Mesenchymal stem cell (in vitro differentiated cells and primary cell): Measurements from ENCODE around the gene DPP10.

Source experiments
- DNase-seq: peaks from one replicate; pipeline ENCODE4 v3.0.0-alpha.2; 2013
- H2AFZ ChIP-seq: one replicate; pipeline ENCODE4 v1.6.1; 2013; ENCODE audit warnings: low read depth, mild to moderate bottlenecking, control low read depth, inconsistent platforms, low read length, moderate library complexity
- H2AK5ac ChIP-seq: 2 replicates; pipeline ENCODE4 v1.6.1; 2013; ENCODE audit warnings: low read length, moderate library complexity, mild to moderate bottlenecking, inconsistent platforms; ENCODE audit not compliant: severe bottlenecking
- H2BK120ac ChIP-seq: one replicate; pipeline ENCODE4 v1.6.1; 2013; ENCODE audit warnings: low read depth, mild to moderate bottlenecking, inconsistent platforms, low read length, moderate library complexity
- H2BK12ac ChIP-seq, 2 experiments: one replicate each; pipeline ENCODE4 v1.6.1; 2013; ENCODE audit warnings: inconsistent platforms in 2 of 2, low read length in 2 of 2, mild to moderate bottlenecking in 2 of 2, moderate library complexity in 2 of 2, control low read depth in 1 of 2
- H2BK15ac ChIP-seq: one replicate; pipeline ENCODE4 v1.6.1; 2013; ENCODE audit warnings: mild to moderate bottlenecking, low read depth, inconsistent platforms; ENCODE audit not compliant: poor library complexity, severe bottlenecking
- H2BK5ac ChIP-seq: 2 replicates; pipeline ENCODE4 v1.6.1; 2013; ENCODE audit warnings: low read depth, mild to moderate bottlenecking, low read length, control low read depth, inconsistent platforms; ENCODE audit not compliant: poor library complexity, severe bottlenecking
- H3K14ac ChIP-seq, 2 experiments: one replicate each; pipeline ENCODE4 v1.6.1; 2013; ENCODE audit warnings: inconsistent platforms in 2 of 2, low read length in 2 of 2, control low read depth in 1 of 2, mild to moderate bottlenecking in 1 of 2, moderate library complexity in 1 of 2
- H3K18ac ChIP-seq, 2 experiments: one replicate each; pipeline ENCODE4 v1.6.1; 2013; ENCODE audit warnings: inconsistent platforms in 2 of 2, low read length in 2 of 2, control low read depth in 1 of 2, low read depth in 1 of 2, mild to moderate bottlenecking in 1 of 2
- H3K23ac ChIP-seq, 2 experiments: one replicate each; pipeline ENCODE4 v1.6.1; 2013; ENCODE audit warnings: inconsistent platforms in 2 of 2, low read length in 2 of 2, mild to moderate bottlenecking in 2 of 2, moderate library complexity in 2 of 2, control low read depth in 1 of 2
- H3K27ac ChIP-seq: 2 replicates; pipeline ENCODE4 v1.5.1; 2013; ENCODE audit warnings: mild to moderate bottlenecking, moderate library complexity, low read length, control low read depth, inconsistent platforms; ENCODE audit not compliant: poor library complexity, severe bottlenecking
- H3K27me3 ChIP-seq, 2 experiments: 2 replicates each; pipeline versions ENCODE4 v1.6.1 to v1.7.0; 2013; ENCODE audit warnings: low read length in 2 of 2, mild to moderate bottlenecking in 2 of 2, moderate library complexity in 2 of 2, control low read depth in 1 of 2, inconsistent platforms in 1 of 2; ENCODE audit not compliant: control insufficient read depth in 1 of 2, insufficient read depth in 1 of 2
- H3K36me3 ChIP-seq, 2 experiments: 2 replicates each; pipeline versions ENCODE4 v1.6.1 to v1.7.0; 2013; ENCODE audit warnings: low read length in 2 of 2, control low read depth in 1 of 2, inconsistent platforms in 1 of 2, low read depth in 1 of 2, mild to moderate bottlenecking in 1 of 2; ENCODE audit not compliant: insufficient read depth in 2 of 2, control insufficient read depth in 1 of 2
- H3K4ac ChIP-seq, 2 experiments: one replicate each; pipeline ENCODE4 v1.6.1; 2013; ENCODE audit warnings: inconsistent platforms in 2 of 2, low read length in 2 of 2, mild to moderate bottlenecking in 2 of 2, moderate library complexity in 2 of 2, control low read depth in 1 of 2, low read depth in 1 of 2
- H3K4me1 ChIP-seq: 2 replicates; pipeline ENCODE4 v1.6.1; 2013; ENCODE audit warnings: low read depth, low read length, control low read depth; ENCODE audit not compliant: control insufficient read depth, insufficient read depth
- H3K4me2 ChIP-seq: 2 replicates; pipeline ENCODE4 v1.6.1; 2013; ENCODE audit warnings: low read length, mild to moderate bottlenecking, inconsistent platforms; ENCODE audit not compliant: poor library complexity, severe bottlenecking
- H3K4me3 ChIP-seq, 2 experiments: 2 replicates each; pipeline versions ENCODE4 v1.5.1 to v1.7.0; 2013; ENCODE audit warnings: low read length in 2 of 2, mild to moderate bottlenecking in 2 of 2, control low read depth in 1 of 2, low read depth in 1 of 2; ENCODE audit not compliant: insufficient read depth in 1 of 2
- H3K79me1 ChIP-seq: replicated peaks from 2 replicates; pipeline ENCODE4 v1.6.1; 2013; ENCODE audit warnings: mild to moderate bottlenecking, control low read depth, low read length, inconsistent platforms; ENCODE audit not compliant: poor library complexity, severe bottlenecking
- H3K9ac ChIP-seq: 2 replicates; pipeline ENCODE4 v1.7.0; 2013; ENCODE audit warnings: mild to moderate bottlenecking, low read length, moderate library complexity
- H3K9me3 ChIP-seq: 2 replicates; pipeline ENCODE4 v1.7.0; 2013; ENCODE audit warnings: mild to moderate bottlenecking, low read length; ENCODE audit not compliant: control insufficient read depth
- H4K8ac ChIP-seq: one replicate; pipeline ENCODE4 v1.6.1; 2013; ENCODE audit warnings: inconsistent platforms, mild to moderate bottlenecking, low read length, moderate library complexity
- H4K91ac ChIP-seq: one replicate; pipeline ENCODE4 v1.6.1; 2013; ENCODE audit warnings: mild to moderate bottlenecking, low read length, inconsistent platforms
- WGBS: methylation state at CpG from one replicate; pipeline ENCODE4 v1.1.7; 2013; ENCODE audit warnings: mixed read lengths; 5-methylcytosine and 5-hydroxymethylcytosine counted together

The DPP10 gene

GRCh38 chr2:115190459-115190858, 748.0 kb downstream of the DPP10 start:
- H3K23ac ChIP-seq, result no peak overlapping the region
- no peak overlapping the region for H2BK5ac ChIP-seq
- no peaks in the 10 kb centered on the region for H3K36me3 ChIP-seq
- no peaks in the 10 kb centered on the region for H3K27me3 ChIP-seq
- H3K79me1 ChIP-seq, result no peaks in the 10 kb centered on the region
- no peak overlapping the region for H4K91ac ChIP-seq
- WGBS, result 86% methylated on average over 10 of the region's 13 CpGs
- H2BK120ac ChIP-seq, result no peak overlapping the region
- no peak overlapping the region for H3K27ac ChIP-seq
- no peak overlapping the region for H2AK5ac ChIP-seq
- H3K9me3 ChIP-seq, result peaks cover 16% of the 10 kb centered on the region
- no peak overlapping the region for H2BK12ac ChIP-seq
- H3K9ac ChIP-seq, result no peak overlapping the region
- no peak overlapping the region for H2AFZ ChIP-seq
- H3K4me1 ChIP-seq, result no peaks in the 10 kb centered on the region
- no peak overlapping the region for H3K18ac ChIP-seq
- H3K4me3 ChIP-seq, result no peak overlapping the region
- DNase-seq, result no peak
- no peak overlapping the region for H3K4ac ChIP-seq
- H2BK15ac ChIP-seq, result no peak overlapping the region
- H4K8ac ChIP-seq, result no peak overlapping the region
- H3K14ac ChIP-seq, result no peak overlapping the region
- H3K4me2 ChIP-seq, result no peak overlapping the region

- no peak overlapping the region for H2BK12ac ChIP-seq
- H3K18ac ChIP-seq, result no peak overlapping the region
- H2BK15ac ChIP-seq, result no peak overlapping the region
- no peaks in the 10 kb centered on the region for H3K4me1 ChIP-seq
- no peak overlapping the region for H4K91ac ChIP-seq
- no peak overlapping the region for H3K4me3 ChIP-seq
- H2AFZ ChIP-seq, result no peak overlapping the region
- no peak overlapping the region for H3K4me2 ChIP-seq
- H3K14ac ChIP-seq, result no peak overlapping the region
- H2AK5ac ChIP-seq, result no peak overlapping the region
- H4K8ac ChIP-seq, result no peak overlapping the region
- H2BK5ac ChIP-seq, result no peak overlapping the region
- H3K27ac ChIP-seq, result no peak overlapping the region
- no peaks in the 10 kb centered on the region for H3K36me3 ChIP-seq
- 88% methylated on average over 5 of the region's 6 CpGs for WGBS
- no peaks in the 10 kb centered on the region for H3K79me1 ChIP-seq
- no peaks in the 10 kb centered on the region for H3K27me3 ChIP-seq
- H2BK120ac ChIP-seq, result no peak overlapping the region
- peaks cover 6% of the 10 kb centered on the region for H3K9me3 ChIP-seq
- H3K9ac ChIP-seq, result no peak overlapping the region
- H3K23ac ChIP-seq, result no peak overlapping the region
- no peak for DNase-seq
- no peak overlapping the region for H3K4ac ChIP-seq
Measured at GRCh38 chr2:115194623-115195022, 752.2 kb downstream of the DPP10 start.

- Histone ChIP-seq H3K9ac (no peak overlapping the region), H2AK5ac (no peak overlapping the region), H3K9me3 (no peaks in the 10 kb centered on the region), H3K36me3 (no peaks in the 10 kb centered on the region), H3K4ac (no peak overlapping the region), H2BK5ac (no peak overlapping the region), H3K4me2 (no peak overlapping the region), H2BK12ac (no peak overlapping the region), H3K4me1 (no peaks in the 10 kb centered on the region), H2BK15ac (no peak overlapping the region), H2BK120ac (no peak overlapping the region), H3K14ac (no peak overlapping the region), H3K4me3 (no peak overlapping the region), H3K18ac (no peak overlapping the region), H4K8ac (no peak overlapping the region), H3K27ac (no peak overlapping the region), H3K27me3 (no peaks in the 10 kb centered on the region), H4K91ac (no peak overlapping the region), H3K23ac (no peak overlapping the region), H3K79me1 (no peaks in the 10 kb centered on the region), H2AFZ (no peak overlapping the region)
- DNase-seq, result no peak
Measured at GRCh38 chr2:115196587-115196986, 754.1 kb downstream of the DPP10 start.

- Histone ChIP-seq H2BK15ac (no peak overlapping the region), H3K4me1 (no peaks in the 10 kb centered on the region), H3K4me3 (no peak overlapping the region), H3K79me1 (no peaks in the 10 kb centered on the region), H3K14ac (no peak overlapping the region), H3K27me3 (no peaks in the 10 kb centered on the region), H3K18ac (no peak overlapping the region), H4K8ac (no peak overlapping the region), H3K27ac (no peak overlapping the region), H2AFZ (no peak overlapping the region), H3K36me3 (no peaks in the 10 kb centered on the region), H2BK12ac (no peak overlapping the region), H2AK5ac (no peak overlapping the region), H3K4ac (no peak overlapping the region), H3K23ac (no peak overlapping the region), H2BK120ac (no peak overlapping the region), H3K9ac (no peak overlapping the region), H4K91ac (no peak overlapping the region), H3K9me3 (peaks cover 8% of the 10 kb centered on the region), H2BK5ac (no peak overlapping the region), H3K4me2 (no peak overlapping the region)
- 10% methylated on average over 3 of the region's 4 CpGs for WGBS
- DNase-seq, result peak; percentile 3
Measured at GRCh38 chr2:115199966-115200365, 757.5 kb downstream of the DPP10 start.
